Brain microvascular endothelial cell (primary cell): ENCODE results near the gene FNTB.
A peak's percentile ranks its signal among the peaks of the same experiment; 100 is the strongest.

Source experiments
- DNase-seq: peaks from one replicate; pipeline ENCODE4 v3.0.0-alpha.2; 2020
- H3K27ac ChIP-seq: fragments of 250-450 bp; sonication (Bioruptor Pico); 2 replicates; pipeline ENCODE4 v1.5.1; 2020; ENCODE audit warnings: mild to moderate bottlenecking, moderate library complexity
- H3K27me3 ChIP-seq: fragments of 250-450 bp; sonication (Bioruptor Pico); replicated peaks from 2 replicates; pipeline ENCODE4 v1.5.1; 2020; ENCODE audit warnings: mild to moderate bottlenecking
- H3K36me3 ChIP-seq: fragments of 250-450 bp; sonication (Bioruptor Pico); replicated peaks from 2 replicates; pipeline ENCODE4 v1.5.1; 2020; ENCODE audit warnings: mild to moderate bottlenecking
- H3K4me3 ChIP-seq: 2 replicates; pipeline ENCODE4 v1.5.1; 2011; ENCODE audit warnings: low read depth, mild to moderate bottlenecking, control low read depth, low read length, moderate library complexity
- CTCF ChIP-seq: IDR thresholded peaks from 2 replicates; pipeline ENCODE4 v1.5.1; 2011; ENCODE audit warnings: low read depth, mild to moderate bottlenecking, moderate library complexity, low read length, control low read depth, inconsistent platforms; ENCODE audit errors: missing control alignments
- in situ Hi-C: cut with HindIII; loops from 2 replicates; pipeline ENCODE4 v1.10.0; 2017; ENCODE audit warnings: low sequenced_read_pairs, low pct_ligation_motif_present

Gene FNTB

GRCh38 chr14:64951291-64951690, 35.4 kb upstream of the FNTB start:
- no peaks in the 10 kb centered on the region for H3K27me3 ChIP-seq
- TF ChIP-seq CTCF, result no peak
- no peak for DNase-seq
- no peak overlapping the region for H3K4me3 ChIP-seq
- no peaks in the 10 kb centered on the region for H3K36me3 ChIP-seq
- no peak overlapping the region for H3K27ac ChIP-seq
- in situ Hi-C loops, result no loop called here

DNA sequence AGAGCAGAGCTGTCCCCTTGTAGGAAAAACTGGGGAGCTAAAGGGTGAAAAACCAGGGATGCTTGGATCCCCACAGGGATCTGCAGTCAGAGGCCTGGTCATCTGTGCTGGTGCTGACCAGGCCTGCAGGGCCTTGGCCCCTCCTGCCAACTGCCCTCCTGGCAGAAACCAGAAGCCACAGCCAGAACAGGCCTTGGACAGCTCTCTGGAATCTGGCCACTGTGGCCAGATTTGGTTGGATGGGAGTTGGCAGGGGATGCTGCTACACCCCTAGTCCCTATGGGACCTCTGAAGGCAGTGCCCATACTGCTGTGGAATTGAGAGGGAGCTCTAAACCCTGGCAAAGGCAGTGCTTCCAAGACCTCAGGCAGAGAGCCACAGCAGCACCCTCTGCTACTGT, 35.0 kb upstream of the FNTB start:
- no peak overlapping the region for H3K27ac ChIP-seq
- no peak for DNase-seq
- in situ Hi-C loops, result no loop called here
- no peaks in the 10 kb centered on the region for H3K36me3 ChIP-seq
- no peak overlapping the region for H3K4me3 ChIP-seq
- TF ChIP-seq CTCF, result no peak
- no peaks in the 10 kb centered on the region for H3K27me3 ChIP-seq

- Histone ChIP-seq H3K27me3 (no peaks in the 10 kb centered on the region), H3K36me3 (no peaks in the 10 kb centered on the region), H3K4me3 (no peak overlapping the region), H3K27ac (no peak overlapping the region)
- peak; percentile 45 for DNase-seq
- peak; percentile 37 for TF ChIP-seq CTCF
- in situ Hi-C loops, result no loop called here
Measured at GRCh38 chr14:64952598-64953309, 33.9 kb upstream of the FNTB start.

- DNase-seq, result no peak
- no peak for TF ChIP-seq CTCF
- Histone ChIP-seq H3K27ac (no peak overlapping the region), H3K27me3 (no peaks in the 10 kb centered on the region), H3K36me3 (no peaks in the 10 kb centered on the region), H3K4me3 (no peak overlapping the region)
- in situ Hi-C loops, result no loop called here
Measured at GRCh38 chr14:64953310-64953654, 33.4 kb upstream of the FNTB start.

GRCh38 chr14:64953661-64954060, 33.0 kb upstream of the FNTB start:
- Histone ChIP-seq H3K4me3 (no peak overlapping the region), H3K27ac (no peak overlapping the region), H3K36me3 (no peaks in the 10 kb centered on the region), H3K27me3 (no peaks in the 10 kb centered on the region)
- no peak for DNase-seq
- in situ Hi-C loops, result no loop called here
- no peak for TF ChIP-seq CTCF
